ENCODE results near the gene ACP3.
A peak's percentile ranks its signal among the peaks of the same experiment; 100 is the strongest.
"Not testable (repeated sequence)": the region's sequence is repeated elsewhere in the genome, so short reads cannot be mapped to it uniquely, and the experiment has no call there.

Gene ACP3

DNA sequence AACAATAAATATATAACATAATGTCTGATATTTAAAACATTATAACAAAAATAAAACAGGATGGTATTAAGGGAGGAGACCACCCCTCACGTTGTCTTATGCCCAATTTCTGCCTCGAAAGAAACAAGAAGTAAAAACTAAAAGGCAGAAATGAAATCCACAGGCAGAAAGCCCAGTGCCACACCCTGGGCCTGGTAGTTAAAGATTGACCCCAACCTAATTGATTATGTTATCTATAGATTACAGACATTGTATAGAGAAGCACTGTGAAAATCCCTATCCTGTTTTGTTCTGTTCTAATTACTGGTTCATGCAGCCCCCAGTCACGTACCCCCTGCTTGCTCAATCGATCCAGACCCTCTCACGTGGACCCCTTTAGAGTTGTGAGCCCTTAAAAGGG lies 22.3 kb upstream of the ACP3 start:
- H3K9me3 ChIP-seq (replicated peaks in 1 of 11): peaks cover 19 to 92% (median 37%) of the 10 kb centered on the region in 11 experiments
- H3K36me3 ChIP-seq: peaks cover 0 to 7% (median 0%) of the 10 kb centered on the region in 11 experiments; a peak in 2 of 22 replicates
- TF ChIP-seq Cebpa-rat (IDR thresholded peaks at IDR 0.05): no peak
- H3K4me2 ChIP-seq: peak overlapping the region in 1 of 11 experiments; percentile 15; a peak in 2 of 22 replicates
- H3K27me3 ChIP-seq: no peaks in the 10 kb centered on the region
- peak overlapping the region in 4 of 11 experiments; percentile 20 to 44 (median 30); a peak in 4 of 22 replicates for H3K27ac ChIP-seq
- H3K4me3 ChIP-seq: peak overlapping the region in 1 of 10 experiments; percentile 28; a peak in 1 of 20 replicates
- H4K20me1 ChIP-seq: no peaks in the 10 kb centered on the region
- H3K9ac ChIP-seq: no peak overlapping the region
- H3K4me1 ChIP-seq: peaks cover 0 to 47% (median 41%) of the 10 kb centered on the region in 10 experiments; a peak in 17 of 20 replicates

DNA sequence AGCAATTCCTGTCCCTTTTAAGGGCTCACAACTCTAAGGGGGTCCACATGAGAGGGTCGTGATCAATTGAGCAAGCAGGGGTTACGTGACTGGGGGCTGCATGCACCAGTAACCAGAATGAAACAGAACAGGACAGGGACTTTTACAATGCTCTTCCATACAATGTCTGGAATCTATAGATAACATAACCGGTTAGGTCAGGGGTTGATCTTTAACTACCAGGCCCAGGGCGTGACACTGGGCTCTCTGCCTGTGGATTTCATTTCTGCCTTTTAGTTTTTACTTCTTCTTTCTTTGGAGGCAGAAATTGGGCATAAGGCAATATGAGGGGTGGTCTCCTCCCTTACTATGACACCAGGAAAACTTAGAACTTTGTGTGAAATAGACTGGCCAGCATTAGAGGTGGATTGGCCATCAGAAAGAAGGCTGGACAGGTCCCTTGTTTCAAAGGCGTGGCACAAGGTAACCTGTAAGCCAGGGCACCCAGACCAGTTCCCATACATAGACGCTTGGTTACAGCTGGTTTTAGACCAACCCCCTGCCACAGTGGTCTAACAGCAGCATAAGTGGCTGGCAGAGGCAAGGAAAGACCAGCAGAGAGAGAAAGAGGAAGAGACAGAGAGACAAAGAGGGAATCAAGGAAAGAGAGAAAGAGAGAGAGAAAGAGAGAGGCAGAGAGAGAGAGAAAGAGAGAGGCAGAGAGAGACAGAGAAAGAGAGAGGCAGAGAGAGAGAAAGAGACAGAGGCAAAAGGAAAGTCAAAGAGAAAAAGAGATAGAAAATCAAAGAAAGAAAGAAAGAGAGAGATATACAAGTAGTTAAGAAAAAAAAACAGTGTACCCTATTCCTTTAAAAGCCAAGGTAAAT lies 13.6 kb upstream of the ACP3 start:
- not testable (repeated sequence) for H4K20me1 ChIP-seq, H3K27ac ChIP-seq, H3K27me3 ChIP-seq, H3K36me3 ChIP-seq, H3K9ac ChIP-seq
- peaks cover 22 to 66% (median 30%) of the 10 kb centered on the region in 11 experiments for H3K9me3 ChIP-seq (replicated peaks in 1 of 11)
- 0 out of 20 replicates have a peak overlapping the region, but pooled peaks of 1 of the 10 experiments have one; percentile 20 for H3K4me3 ChIP-seq
- H3K4me1 ChIP-seq: peaks cover 9 to 39% (median 16%) of the 10 kb centered on the region in 10 experiments
- H3K4me2 ChIP-seq: peak overlapping the region in 1 of 11 experiments; percentile 17; a peak in 2 of 22 replicates

- not testable (repeated sequence) for H3K4me3 ChIP-seq, H4K20me1 ChIP-seq, H3K27me3 ChIP-seq, H3K36me3 ChIP-seq, H3K9ac ChIP-seq, H3K27ac ChIP-seq
- Histone ChIP-seq H3K4me2 (peak overlapping the region in 2 of 11 experiments; percentile 15 to 17; a peak in 3 of 22 replicates), H3K4me1 (peaks cover 9 to 46% (median 16%) of the 10 kb centered on the region in 10 experiments), H3K9me3 (replicated peaks in 1 of 11) (peaks cover 22 to 58% (median 30%) of the 10 kb centered on the region in 11 experiments)
These were observed 12.9 kb upstream of the ACP3 start for GRCh38 chr3:132304351-132304750.

GRCh38 chr3:132310057-132310456 lies 7.2 kb upstream of the ACP3 start:
- peaks cover 9 to 44% (median 18%) of the 10 kb centered on the region in 10 experiments for H3K4me1 ChIP-seq
- not testable (repeated sequence) for H3K27me3 ChIP-seq, H3K4me3 ChIP-seq, H3K36me3 ChIP-seq, H4K20me1 ChIP-seq, H3K27ac ChIP-seq, H3K9ac ChIP-seq
- H3K9me3 ChIP-seq (replicated peaks in 1 of 11): peaks cover 0 to 31% (median 5%) of the 10 kb centered on the region in 11 experiments; a peak in 11 of 22 replicates
- peak overlapping the region in 3 of 11 experiments; percentile 10 to 43 (median 34); a peak in 4 of 22 replicates for H3K4me2 ChIP-seq

- Histone ChIP-seq H4K20me1 (no peaks in the 10 kb centered on the region), H3K4me3 (no peak overlapping the region), H3K4me2 (no peak overlapping the region), H3K9ac (no peak overlapping the region), H3K27ac (no peak overlapping the region), H3K4me1 (peaks cover under 1 to 48% (median 7%) of the 10 kb centered on the region in 10 experiments; a peak in 13 of 20 replicates), H3K27me3 (no peaks in the 10 kb centered on the region), H3K9me3 (replicated peaks in 1 of 11) (peaks cover 0 to 37% (median 7%) of the 10 kb centered on the region in 11 experiments; a peak in 12 of 22 replicates), H3K36me3 (no peaks in the 10 kb centered on the region)
- no peak for TF ChIP-seq Cebpa-rat (IDR thresholded peaks at IDR 0.05)
These were observed 5.9 kb upstream of the ACP3 start for GRCh38 chr3:132311316-132311715.

- H3K4me2 ChIP-seq: peak overlapping the region in 2 of 11 experiments; percentile 15 to 48; a peak in 3 of 22 replicates
- peaks cover 0 to 48% (median 7%) of the 10 kb centered on the region in 10 experiments; a peak in 16 of 20 replicates for H3K4me1 ChIP-seq
- H3K27me3 ChIP-seq: no peaks in the 10 kb centered on the region
- no peak overlapping the region for H3K4me3 ChIP-seq
- H3K36me3 ChIP-seq: no peaks in the 10 kb centered on the region
- H3K9ac ChIP-seq: no peak overlapping the region
- H3K27ac ChIP-seq: no peak overlapping the region
- TF ChIP-seq Cebpa-rat (IDR thresholded peaks at IDR 0.05): no peak
- H4K20me1 ChIP-seq: no peaks in the 10 kb centered on the region
- H3K9me3 ChIP-seq (replicated peaks in 1 of 11): peaks cover 0 to 33% (median 7%) of the 10 kb centered on the region in 11 experiments; a peak in 12 of 22 replicates
These were observed 5.4 kb upstream of the ACP3 start for GRCh38 chr3:132311841-132312240.

DNA sequence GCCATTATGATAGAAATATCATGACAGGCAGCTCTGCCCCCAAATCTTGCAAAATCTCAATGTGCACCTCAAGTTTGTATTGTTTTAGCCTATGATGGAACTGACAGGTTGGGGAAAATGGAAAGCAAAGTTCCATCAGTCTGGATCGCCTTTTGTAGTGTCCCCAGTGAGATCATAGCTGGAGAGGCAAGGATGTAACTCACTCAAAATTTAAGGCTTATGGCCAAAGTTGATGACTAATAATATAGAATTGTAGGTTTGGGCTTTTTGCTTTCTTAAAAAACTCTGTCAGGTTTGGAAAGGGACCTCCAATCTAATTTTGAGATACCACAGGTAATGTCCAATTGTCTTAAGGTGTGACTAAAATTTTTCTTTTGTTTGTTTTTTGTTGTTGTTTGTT lies 1.4 kb upstream of the ACP3 start:
- TF ChIP-seq Cebpa-rat (IDR thresholded peaks at IDR 0.05): no peak
- Histone ChIP-seq H3K27me3 (no peaks in the 10 kb centered on the region), H3K9ac (no peak overlapping the region), H3K36me3 (peaks cover 0 to 8% (median 0%) of the 10 kb centered on the region in 11 experiments; a peak in 3 of 22 replicates), H3K4me3 (no peak overlapping the region), H3K27ac (peak overlapping the region in 2 of 11 experiments; percentile 82 to 84; a peak in 2 of 22 replicates), H3K4me2 (peak overlapping the region in 3 of 11 experiments; percentile 70 to 96 (median 91); a peak in 5 of 22 replicates), H3K9me3 (replicated peaks in 1 of 11) (peaks cover 0 to 27% (median 7%) of the 10 kb centered on the region in 11 experiments; a peak in 12 of 22 replicates), H4K20me1 (peaks cover 0 to 17% (median 0%) of the 10 kb centered on the region in 11 experiments; a peak in 4 of 22 replicates), H3K4me1 (peaks cover 10 to 55% (median 15%) of the 10 kb centered on the region in 10 experiments)

DNA sequence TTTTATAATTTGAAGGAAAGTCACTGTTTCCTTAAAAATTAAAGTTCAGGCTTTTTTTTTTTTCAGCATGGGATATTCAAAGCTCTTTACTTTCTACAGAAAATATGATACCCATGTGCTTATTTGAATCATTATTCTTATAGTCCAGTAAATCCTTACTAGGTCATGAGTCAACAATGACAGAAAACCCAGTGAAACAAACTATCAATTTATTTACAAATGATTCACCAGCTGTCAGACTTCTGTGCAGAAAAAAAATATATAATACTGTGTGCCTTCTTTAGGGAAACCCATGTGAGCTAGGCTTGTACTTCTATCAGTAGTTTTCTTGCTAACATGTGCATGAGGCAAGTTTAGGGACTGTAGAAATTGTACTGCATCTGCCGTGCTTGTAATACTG lies 1.2 kb downstream of the ACP3 start:
- peak overlapping the region in 5 of 10 experiments; percentile 39 to 69 (median 62); a peak in 9 of 20 replicates for H3K4me3 ChIP-seq

More for the DNA sequence above, 1.2 kb downstream of the ACP3 start:
- Histone ChIP-seq H3K27me3 (no peaks in the 10 kb centered on the region), H3K9me3 (replicated peaks in 1 of 11) (peaks cover 0 to 24% (median 7%) of the 10 kb centered on the region in 11 experiments; a peak in 12 of 22 replicates), H3K36me3 (peaks cover 0 to 34% (median 0%) of the 10 kb centered on the region in 11 experiments; a peak in 6 of 22 replicates), H3K4me1 (peaks cover 10 to 74% (median 15%) of the 10 kb centered on the region in 10 experiments), H4K20me1 (peaks cover 0 to 43% (median 0%) of the 10 kb centered on the region in 11 experiments; a peak in 5 of 22 replicates), H3K4me2 (peak overlapping the region in 5 of 11 experiments; percentile 49 to 96 (median 71); a peak in 10 of 22 replicates), H3K27ac (peak overlapping the region in 4 of 11 experiments; percentile 74 to 84 (median 82); a peak in 7 of 22 replicates), H3K9ac (peak overlapping the region in 5 of 11 experiments; percentile 64 to 83 (median 81); a peak in 10 of 22 replicates)
- TF ChIP-seq Cebpa-rat (IDR thresholded peaks at IDR 0.05): no peak
